ENCODE results near the gene CEP104.

The CEP104 gene

DNA sequence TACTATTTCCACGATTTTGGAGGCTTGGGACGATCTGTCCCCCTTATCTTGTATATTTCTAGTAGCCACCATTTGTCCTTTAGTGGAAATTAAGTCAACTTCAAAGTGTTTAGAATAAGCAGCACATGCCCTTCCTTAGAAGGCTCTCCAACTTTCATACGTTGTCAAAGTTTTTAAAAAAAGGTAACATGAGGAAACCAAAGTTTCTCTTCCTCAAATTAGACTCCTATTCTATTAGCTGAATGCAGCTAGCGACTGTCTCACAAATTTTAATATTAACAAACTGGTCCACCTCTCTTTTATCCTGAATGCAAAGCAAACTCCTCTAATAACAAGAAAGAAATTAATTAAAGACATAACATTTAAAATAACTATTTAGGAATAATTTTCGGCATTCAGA lies 36.2 kb upstream of the CEP104 start:
- no peak for DNase-seq

DNA sequence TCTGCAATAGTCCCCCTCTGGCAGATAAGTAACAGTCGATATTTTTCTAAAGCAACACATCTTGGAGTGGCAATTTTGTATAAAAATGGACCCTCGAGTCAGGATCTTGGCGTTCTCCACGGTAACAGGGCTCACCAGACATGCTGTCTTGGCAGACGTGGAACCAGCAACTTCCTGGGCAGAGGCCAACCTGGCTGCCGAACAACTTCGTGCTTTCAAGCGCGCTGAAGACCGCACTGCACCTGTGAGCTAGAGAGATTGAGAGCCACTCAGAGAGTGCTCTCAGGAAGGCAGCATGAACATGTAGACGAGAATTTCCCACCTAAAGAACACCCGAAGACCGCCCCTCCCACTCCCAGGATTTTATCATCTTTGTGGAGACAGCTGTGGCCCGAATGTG lies 35.7 kb upstream of the CEP104 start:
- DNase-seq, result no peak

DNA sequence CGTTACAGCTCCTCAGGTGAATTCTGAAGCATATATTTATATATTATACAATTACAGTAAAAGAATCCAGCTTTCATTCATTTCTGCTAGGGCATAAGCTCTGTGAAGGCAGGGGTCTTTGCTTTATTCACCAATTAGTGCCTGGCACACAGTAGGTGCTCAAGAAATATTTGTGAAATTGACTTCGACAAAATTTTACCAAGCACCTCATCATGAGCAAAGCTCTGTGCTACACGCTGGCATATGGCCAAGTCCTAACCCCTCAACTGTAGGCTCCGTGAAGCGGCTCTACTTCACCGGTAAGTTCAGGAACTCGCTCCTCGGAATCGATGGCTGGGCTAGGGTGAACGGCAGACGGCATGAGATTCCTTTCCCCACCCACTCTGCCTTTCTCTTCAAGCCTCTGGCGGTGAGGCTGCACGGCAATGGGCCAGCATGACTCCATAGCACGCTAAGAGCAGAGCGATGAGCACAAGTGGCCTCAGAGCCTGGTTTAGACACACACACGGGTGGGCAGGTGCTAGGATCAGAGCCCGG lies 34.4 kb upstream of the CEP104 start:
- no peak for DNase-seq

DNA sequence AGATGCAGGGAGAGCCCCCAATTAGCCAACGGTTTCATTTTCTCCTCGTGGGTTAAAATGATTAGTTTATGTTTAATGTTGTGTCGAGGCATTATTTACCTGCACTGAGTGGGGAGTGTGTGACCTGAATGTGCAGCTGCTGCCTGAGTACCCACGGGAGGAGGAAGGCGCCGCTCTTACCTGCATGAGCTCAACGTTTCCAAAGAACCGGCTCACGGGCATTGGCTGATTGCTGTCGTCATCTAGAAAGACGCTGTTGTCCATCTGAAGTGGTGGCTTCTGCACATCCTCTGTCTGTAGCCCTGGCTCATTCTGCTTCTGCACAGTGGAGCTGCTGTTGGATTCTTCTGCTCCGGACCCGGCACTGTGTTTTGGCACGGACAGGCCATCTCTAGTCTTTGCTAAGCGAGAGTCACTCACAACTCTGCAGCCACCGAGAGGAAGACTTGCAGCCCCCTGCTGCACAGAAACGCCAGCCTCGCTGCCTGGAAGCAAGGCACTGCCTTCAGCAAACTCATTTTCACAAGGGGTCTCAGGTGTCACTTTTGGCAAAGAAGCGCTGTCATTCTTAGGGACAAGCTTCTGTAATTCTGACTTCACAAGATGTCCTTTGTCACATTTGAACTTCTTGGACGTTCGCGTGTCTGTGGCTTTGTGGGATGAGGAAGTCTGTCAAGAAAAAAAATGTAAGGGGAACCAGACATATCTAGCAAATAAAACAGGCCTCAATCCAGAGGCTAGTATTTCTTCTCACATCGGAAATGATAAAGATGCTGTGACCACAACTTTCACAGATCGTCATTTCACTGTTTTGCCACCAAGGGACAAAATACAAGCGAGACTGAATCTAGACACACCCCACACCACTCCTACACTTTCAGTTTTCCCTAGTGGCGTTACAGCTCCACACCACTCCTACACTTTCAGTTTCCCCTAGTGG lies 33.6 kb upstream of the CEP104 start:
- DNase-seq, result no peak

DNA sequence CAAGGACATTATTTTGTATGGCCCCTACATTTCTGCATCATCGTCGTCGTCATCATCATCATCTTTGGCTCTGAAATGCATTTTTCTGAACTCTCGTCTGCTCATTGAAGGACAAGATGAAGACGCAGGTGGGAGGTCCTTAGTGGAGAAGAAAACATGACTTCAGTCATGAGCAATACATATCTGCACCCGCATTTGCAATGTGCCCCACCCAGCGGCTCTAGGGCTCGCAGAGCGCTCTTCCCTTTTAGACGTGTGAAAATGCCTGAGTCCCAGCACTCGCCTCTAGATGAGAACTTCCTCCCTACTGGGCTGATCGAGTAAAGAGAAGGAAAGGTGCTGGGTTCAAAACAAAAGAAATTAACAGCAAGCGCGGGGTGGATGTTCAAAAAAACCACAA lies 32.9 kb upstream of the CEP104 start:
- no peak for DNase-seq

DNA sequence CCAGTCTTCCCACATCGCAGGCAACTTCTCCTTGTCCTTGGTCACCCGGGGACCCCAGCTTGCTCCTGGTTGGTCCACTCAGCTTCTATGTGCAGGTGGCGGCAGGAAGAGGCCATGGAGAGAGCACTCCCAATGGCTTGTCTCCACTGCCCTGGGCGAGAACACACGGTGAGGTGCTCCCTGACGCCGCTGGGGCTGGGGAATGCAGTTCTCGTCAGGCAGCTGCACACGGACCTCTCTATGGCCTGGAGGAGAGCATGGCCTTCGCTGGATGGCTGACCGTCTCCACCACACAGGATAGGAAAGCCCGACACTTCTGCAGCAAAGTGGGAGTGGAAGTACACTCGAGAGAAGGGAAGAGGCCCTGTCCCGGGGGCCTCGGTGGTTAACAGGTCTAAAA lies 31.3 kb upstream of the CEP104 start:
- no peak for DNase-seq

DNA sequence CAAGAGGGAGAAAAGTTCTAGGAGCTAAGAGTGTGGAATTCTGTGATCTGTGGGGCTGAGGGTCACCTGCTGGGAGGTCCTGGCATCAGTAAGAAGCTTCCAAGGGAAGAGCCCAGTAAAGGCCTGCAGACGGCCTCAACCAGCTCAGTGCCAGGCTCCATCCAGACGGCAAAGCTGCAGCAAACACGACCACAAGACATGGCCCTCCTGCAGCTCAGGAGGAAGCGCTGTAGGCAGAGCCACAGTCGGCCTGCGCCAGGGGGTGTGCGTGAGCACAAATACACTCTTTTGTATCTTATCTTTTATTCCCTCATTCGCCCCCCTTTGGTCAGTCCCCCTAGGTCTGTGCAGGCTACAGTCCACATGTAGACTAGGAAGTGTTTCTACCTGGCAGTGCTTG lies 29.7 kb upstream of the CEP104 start:
- DNase-seq, result no peak

DNA sequence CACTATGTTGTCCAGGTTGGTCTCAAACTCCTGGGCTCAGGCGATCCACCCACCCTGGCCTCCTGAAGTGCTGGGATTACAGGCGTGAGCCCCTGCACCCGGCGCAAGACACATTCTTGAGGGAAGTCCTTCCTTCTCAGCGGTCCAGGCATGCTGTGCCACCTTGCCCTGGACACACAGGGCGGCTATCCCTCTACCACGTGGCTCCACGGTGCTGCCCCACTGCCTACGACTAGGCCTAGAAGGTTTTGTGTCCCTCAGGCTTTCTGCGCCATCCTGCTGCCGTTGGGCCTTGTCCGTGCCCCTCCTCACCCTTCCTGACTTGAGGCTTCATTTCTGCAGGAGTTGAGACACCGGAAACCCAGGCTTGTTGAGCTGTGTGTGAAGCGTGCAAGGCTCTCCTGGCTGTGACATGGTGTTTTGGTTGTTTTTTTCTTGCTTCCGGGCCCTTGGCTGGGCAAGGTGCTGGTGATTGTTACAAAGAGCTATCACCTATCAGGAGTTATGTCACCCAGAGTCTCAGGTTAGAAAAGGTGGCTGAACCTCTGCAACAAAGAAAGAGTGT lies 29.2 kb upstream of the CEP104 start:
- DNase-seq, result no peak

DNA sequence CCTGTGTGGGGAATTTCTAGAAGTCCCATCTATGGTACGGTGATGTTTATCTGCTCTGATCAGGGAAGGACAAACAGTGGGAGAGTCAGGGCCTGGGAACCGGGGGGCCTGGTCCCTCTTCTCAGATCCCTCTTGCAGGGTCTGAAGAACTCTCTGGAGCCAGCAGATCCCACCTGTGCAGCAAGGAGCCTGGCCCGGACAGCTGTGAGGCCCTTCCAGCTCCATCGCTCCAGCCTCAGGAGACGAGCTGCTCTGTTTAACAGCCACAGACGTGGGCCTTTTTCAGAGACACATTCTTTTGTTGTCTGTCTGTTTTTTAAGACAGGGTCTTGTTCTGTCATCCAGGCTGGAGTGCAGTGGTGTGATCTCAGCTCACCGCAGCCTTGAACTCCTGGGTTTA lies 28.6 kb upstream of the CEP104 start:
- DNase-seq, result no peak

DNA sequence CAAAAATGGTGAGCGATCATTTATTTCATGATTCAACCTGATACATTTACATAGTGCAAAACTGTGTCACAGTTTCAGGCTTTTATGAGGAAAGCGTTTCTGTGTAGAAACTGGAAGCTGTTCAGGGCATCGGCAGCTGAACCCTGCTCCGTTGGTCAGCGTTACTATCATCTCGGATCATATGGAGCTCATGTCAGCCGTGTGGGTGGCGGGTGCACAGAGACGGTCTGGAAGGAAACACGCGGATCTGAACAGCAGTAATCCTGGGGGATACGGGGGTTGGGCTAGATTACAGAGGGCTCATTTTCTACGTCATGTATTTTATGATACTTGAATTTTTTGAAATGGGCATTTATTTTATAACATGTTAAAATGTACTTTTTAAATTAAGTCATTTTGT lies 28.0 kb upstream of the CEP104 start:
- DNase-seq, result no peak

DNA sequence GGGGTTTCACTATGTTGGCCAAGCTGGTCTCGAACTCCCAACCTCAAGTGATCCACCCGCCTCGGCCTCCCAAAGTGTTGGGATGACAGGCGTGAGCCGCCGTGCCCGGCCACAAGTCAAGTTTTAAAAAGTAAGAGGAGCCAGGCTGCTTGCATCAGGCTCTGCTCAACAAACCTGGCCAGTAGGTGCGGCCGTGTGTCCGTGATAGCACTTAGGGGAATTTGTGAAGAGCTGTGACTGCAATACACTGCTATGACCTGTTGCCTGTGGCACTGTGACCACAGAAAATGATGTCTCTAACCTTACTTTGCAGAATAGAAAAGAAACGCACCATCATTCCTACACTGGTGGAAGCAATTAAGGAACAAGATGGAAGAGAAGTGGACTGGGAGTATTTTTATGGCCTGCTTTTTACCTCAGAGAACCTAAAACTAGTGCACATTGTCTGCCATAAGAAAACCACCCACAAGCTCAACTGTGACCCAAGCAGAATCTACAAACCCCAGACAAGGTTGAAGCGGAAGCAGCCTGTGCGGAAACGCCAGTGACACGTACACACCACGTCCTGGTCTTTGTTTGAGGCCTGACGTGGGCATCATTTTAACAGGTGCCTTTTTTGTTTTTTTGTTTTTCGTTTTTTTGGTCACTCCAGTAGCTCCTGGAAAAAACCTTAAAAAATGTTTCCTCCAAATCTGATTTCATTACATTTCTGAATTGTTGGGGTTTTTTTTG lies 26.3 kb upstream of the CEP104 start:
- DNase-seq, result no peak

DNA sequence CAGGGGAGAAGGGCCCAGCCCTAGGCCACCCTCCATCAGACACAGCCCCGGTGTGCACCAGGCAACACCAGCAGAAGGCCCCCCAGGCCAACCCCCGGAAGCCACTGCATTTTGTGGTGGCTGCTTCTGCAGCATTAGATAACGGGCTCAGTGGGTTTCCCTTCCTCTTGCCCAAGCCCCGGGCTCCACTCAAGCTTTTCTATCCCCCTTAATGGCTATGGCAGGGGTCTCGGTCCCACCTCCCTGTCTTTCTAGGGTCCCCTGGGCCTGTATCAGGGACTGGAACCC lies 24.1 kb upstream of the CEP104 start:
- no peak for DNase-seq

DNA sequence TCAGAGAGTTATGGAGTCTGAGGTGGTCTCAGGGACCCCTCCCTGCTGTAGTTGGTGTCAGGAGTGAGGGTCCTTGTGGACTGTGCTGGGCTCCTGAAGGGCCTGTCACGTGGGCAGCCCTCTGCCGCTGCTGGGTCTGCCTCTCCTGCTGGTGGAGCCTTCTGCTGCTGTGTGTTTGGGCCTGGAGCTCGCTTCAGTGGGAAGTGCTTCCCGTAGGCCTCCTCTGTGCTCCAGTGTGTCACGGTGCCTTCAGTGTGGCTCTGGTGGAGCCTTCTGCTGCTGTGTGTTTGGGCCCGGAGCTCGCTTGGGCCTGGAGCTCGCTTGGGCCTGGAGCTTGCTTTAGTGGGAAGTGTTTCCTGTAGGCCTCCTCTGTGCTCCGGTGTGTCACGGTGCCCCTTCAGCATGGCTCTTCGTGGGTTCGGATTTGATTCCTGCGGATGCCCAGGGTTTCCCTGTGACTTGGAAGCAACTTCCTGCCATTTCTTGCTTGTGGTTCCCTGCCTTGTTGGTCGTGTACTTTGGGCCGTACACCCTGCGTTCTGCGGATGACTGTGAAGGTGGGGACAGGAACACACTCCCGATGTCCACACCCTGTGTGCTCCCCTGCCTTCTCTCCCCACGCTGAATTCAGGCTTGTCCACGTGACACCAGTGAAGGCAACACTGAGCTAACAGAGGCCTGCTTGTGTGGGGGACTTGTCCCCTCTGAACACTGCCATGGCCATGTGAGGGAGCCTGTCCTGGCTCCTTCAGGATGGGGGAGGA lies 23.6 kb upstream of the CEP104 start:
- no peak for DNase-seq

DNA sequence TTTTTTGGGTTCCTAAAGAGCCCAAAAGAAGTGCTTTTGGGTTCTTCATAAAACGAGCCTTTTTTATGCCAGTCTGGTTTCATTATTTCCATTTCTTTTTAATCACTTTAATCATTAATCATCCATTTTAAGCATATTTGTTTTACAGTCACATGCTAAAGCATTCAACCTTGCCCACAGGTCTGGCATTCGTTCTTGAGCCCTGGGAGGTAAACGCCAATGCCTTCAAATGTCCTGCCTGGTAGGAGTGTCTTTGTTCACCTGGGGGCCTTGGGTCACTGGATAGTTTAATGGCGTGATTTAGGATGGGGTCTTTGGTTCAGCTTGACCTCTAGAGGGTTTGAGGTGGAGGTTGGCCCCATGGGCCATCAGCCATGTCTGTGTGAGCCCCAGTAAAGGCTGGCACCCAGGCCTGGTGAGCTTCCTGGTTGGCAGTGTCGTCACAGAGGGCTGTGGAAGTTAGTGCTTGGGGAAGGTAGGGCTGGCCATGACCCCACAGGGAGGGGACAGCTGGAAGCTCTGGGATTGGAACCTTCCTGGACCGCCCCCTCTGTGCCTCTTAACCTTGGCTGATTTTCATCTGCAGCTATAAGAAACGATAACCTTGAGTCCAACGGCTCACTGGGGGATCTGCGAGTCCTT lies 22.9 kb upstream of the CEP104 start:
- no peak for DNase-seq

DNA sequence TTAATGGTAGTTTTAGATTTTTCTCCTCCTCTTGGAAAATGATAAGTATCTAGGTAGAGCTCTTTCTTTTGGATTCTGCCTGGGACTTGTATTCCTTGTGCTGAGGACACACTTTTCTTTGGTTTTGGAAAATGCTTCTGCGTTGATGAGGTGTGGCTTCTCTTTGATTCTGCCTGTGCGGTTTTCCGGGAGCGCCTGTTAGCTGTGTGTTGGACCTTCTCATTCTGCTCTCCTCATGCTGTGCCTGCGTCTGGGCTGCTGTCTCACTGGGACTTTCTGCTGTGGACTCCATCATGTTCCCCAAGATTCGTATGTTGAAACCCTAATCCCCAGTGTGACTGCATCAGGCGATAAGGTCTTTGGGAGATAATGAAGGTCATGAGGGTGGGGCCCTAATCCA lies 22.1 kb upstream of the CEP104 start:
- no peak for DNase-seq

DNA sequence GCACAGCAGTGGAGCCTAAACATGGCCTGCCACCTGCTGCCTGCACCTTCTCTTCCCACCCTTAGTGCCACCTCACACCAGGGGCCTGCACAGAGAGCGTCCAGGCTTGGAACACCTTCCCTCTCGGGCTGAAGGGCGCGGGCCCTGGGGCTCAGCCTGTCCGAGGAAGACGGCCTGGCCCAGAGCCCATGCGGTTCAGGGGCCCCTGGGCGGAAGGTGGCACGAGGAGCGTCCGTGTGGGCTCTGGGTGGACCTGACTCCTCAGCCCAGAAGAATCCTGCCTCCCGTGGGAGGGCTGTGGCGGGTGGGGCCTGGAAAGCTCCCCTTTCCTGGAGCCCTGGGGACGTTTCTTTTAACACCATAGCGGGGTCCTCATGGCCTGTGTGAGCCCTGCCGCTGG lies 19.7 kb upstream of the CEP104 start:
- no peak for DNase-seq

DNA sequence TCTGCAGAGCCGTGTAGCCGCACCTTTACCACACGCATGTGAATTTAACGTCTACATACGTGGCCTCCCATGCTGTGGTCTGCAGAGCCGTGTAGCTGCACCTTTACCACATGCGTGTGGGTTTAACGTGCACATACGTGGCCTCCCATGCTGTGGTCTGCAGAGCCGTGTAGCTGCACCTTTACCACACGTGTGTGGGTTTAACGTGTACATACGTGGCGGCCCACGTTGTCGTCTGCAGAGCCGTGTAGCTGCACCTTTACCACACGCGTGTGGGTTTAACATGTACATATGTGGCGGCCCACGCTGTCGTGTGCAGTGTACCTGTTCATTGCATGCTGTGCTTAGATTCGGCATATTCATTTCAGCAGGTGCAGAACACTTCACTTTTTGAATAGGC lies 17.7 kb upstream of the CEP104 start:
- DNase-seq, result no peak

DNA sequence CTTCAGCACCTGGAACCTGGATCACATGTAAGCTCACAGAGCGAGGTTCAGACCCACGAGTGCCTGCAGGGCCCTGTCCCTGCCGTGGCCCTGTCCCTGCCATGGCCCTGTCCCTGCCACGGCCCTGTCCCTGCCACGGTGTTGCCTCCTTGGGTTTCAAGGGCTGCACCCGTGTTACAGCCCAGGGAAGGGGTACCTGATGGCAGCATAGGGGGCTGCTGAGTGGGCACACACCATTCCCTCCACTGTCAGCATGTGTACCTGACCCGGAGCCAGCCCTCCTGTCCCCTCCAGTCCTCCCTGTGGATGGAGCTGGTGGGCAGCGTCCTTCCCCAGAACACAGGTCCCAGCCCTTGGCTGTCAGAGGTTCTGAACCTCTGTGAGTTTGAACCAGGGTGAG lies 15.5 kb upstream of the CEP104 start:
- DNase-seq, result no peak

DNA sequence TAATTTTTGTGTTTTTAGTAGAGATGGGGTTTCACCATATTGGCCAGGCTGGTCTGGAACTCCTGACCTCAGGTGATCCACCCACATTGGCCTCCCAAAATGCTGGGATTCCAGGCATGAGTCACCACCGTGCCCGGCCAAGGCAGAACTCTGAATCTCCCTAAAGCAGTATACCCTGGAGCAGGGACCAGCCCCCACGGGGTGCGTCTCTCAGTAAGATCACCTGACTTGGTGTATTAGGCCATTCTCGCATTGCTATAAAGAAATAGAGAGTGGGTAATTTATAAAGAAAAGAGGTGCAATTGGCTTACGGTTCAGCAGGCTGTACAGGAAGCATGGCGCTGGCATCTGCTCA lies 14.4 kb upstream of the CEP104 start:
- no peak for DNase-seq

DNA sequence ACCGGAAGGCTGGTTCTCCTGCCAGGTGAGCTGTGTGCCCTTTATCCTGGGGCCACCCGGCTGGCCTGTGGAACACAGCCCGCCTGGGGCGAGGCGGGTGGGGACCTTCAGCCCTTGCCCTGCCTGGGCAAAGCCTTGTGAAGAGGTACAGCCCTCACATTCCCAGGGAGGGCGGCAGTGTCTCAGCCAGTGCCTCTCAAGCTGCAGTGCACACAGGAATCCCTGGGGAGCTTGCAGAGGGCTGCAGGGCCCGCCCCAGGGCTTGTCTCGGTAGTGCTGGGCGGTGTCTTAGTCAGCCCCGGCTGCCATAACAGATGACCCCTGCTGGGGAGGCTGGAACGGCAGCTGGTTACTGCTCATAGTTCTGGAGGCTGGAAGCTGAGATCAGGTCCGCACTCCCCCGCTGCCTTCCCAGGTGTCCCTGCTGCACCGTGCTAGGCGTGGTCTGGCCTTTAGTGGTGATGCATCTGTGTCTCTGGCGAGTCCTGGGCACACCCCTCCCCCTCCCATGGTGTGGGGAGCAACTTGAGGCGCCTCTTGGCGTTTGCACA lies 12.8 kb upstream of the CEP104 start:
- no peak for DNase-seq

DNA sequence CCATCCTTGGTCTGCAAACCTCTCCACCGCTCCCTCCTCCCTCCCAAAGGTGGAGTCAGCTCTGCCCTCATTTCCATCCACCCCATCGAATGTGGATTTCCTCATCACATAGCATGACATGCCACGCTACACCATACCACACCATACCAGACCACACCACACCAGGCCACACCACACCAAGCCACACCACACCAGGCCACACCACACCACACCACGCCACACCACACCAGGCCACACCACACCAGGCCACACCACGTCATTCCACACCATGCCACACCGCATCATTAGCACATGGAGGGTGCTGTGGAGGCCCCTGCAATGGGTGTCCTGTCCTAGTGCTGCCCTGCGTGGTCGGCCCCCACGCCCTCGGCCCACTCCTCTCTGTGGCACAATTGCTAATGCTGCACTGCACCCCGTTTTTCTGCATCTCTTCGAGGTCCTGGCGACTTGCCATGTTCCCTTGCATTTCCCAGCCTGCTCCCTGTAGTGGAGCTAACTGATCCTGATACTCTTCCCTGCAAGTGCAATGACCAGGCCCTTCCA lies 11.5 kb upstream of the CEP104 start:
- no peak for DNase-seq

DNA sequence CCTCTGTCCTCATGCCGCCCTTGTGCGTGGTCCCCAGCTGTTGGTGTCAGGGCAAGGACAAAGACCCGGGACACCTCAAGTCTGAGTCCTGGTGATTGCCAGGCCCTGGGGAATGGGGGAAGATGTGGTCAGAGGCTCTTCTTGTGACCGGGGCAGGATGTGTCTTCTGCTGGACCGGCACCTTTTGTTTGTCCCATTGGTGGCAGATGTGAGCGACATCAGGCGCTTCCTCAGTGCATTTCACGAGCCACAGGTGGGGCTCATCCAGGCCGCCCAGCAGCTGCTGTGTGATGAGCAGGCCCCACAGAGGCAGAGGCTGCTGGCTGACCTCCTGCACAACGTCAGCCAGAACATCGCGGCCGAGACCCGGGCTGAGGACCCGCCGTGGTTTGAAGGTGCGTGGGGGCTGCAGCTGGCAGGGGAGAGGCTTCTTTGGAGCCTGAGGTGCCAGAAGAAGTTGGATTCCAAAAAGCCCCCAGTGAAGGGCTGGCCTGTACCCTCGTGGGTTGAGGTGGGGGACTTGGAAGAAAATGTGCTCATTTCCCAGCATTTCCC lies 8.7 kb upstream of the CEP104 start:
- no peak for DNase-seq
